Measurements from ENCODE around the gene HBA1. TPM values are rescaled to one million over a fixed set of nuclear protein-coding genes. Genes with fewer than 3 reads are reported as not detected.

Gene HBA1
- total and polyA plus RNA-seq, 9 of the 15 experiments (the other 6 are each of a cell fraction or from before 2014, with no cell fraction given) = 128 to 2,388 (median 380) TPM

DNA sequence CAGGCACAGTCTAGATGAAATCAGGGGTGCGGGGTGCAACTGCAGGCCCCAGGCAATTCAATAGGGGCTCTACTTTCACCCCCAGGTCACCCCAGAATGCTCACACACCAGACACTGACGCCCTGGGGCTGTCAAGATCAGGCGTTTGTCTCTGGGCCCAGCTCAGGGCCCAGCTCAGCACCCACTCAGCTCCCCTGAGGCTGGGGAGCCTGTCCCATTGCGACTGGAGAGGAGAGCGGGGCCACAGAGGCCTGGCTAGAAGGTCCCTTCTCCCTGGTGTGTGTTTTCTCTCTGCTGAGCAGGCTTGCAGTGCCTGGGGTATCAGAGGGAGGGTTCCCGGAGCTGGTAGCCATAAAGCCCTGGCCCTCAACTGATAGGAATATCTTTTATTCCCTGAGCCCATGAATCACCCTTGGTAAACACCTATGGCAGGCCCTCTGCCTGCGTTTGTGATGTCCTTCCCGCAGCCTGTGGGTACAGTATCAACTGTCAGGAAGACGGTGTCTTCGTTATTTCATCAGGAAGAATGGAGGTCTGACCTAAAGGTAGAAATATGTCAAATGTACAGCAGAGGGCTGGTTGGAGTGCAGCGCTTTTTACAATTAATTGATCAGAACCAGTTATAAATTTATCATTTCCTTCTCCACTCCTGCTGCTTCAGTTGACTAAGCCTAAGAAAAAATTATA is 1.6 kb downstream of the HBA1 start (continued):
- 0 out of 2 replicates have a peak, but pooled peaks have one; percentile 33 for TF ChIP-seq ZBTB2 (IDR thresholded peaks at IDR 0.05)
- TF ChIP-seq SMARCC2 (IDR thresholded peaks at IDR 0.05; ENCODE audit: low read depth) = 0 out of 2 replicates have a peak, but pooled peaks have one; percentile 26
- TF ChIP-seq CBFA2T2 (conservative IDR thresholded peaks at IDR 0.05) = peak; percentile 55
- TF ChIP-seq TCF3 (CRISPR knock-in tag; IDR thresholded peaks at IDR 0.05) = peak; percentile 70
- peak; percentile 12 for TF ChIP-seq PRDM10 (IDR thresholded peaks at IDR 0.05; ENCODE audit: partially characterized antibody)
- TF ChIP-seq NFIC (IDR thresholded peaks at IDR 0.05) = no peak
- no peak for TF ChIP-seq STAG1 (CRISPR knock-in tag; IDR thresholded peaks at IDR 0.05; ENCODE audit: borderline replicate concordance)
- TF ChIP-seq SLC30A9 (CRISPR knock-in tag; IDR thresholded peaks at IDR 0.05) = no peak
- 0 out of 2 replicates have a peak, but pooled peaks have one; percentile 44 for TF ChIP-seq DPF2 (IDR thresholded peaks at IDR 0.05)
- TF ChIP-seq PBX2 (CRISPR knock-in tag; IDR thresholded peaks at IDR 0.05; ENCODE audit: low read depth) = no peak
- TF ChIP-seq PBX2 (tag; conservative IDR thresholded peaks at IDR 0.05; ENCODE audit: low read depth) = no peak
- peak; percentile 33 for TF ChIP-seq CCNT2 (IDR thresholded peaks at IDR 0.05; ENCODE audit: borderline replicate concordance, extremely low read depth, insufficient read length, low read depth, low read length)
- peak; percentile 18; the same call in 1 of the 2 replicates for TF ChIP-seq ZFX (CRISPR knock-in tag; IDR thresholded peaks at IDR 0.05)
- TF ChIP-seq BCL6 (CRISPR knock-in tag; IDR thresholded peaks at IDR 0.05) = no peak
- 0 out of 2 replicates have a peak, but pooled peaks have one; percentile 18 for TF ChIP-seq CTBP1 (IDR thresholded peaks at IDR 0.05; ENCODE audit: borderline replicate concordance)
- TF ChIP-seq, protein P1, sequence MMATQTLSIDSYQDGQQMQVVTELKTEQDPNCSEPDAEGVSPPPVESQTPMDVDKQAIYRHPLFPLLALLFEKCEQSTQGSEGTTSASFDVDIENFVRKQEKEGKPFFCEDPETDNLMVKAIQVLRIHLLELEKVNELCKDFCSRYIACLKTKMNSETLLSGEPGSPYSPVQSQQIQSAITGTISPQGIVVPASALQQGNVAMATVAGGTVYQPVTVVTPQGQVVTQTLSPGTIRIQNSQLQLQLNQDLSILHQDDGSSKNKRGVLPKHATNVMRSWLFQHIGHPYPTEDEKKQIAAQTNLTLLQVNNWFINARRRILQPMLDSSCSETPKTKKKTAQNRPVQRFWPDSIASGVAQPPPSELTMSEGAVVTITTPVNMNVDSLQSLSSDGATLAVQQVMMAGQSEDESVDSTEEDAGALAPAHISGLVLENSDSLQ (IDR thresholded peaks at IDR 0.05) = peak; percentile 54
- TF ChIP-seq EP300 (IDR thresholded peaks at IDR 0.05; ENCODE audit: low read length) = peak; percentile 49; the same call in 1 of the 2 replicates
- TF ChIP-seq SIN3A (IDR thresholded peaks at IDR 0.05; ENCODE audit: borderline replicate concordance in 2 of 2, control insufficient read depth in 1 of 2, low read depth in 2 of 2, low read length in 2 of 2) = 0 out of 4 replicates have a peak, but pooled peaks of 1 of the 2 experiments have one; percentile 15
